HG02970 (cell line): Measurements from ENCODE around the gene TTC17.
"Not testable (repeated sequence)": the region's sequence is repeated elsewhere in the genome, so short reads cannot be mapped to it uniquely, and the experiment has no call there.

Experiments used
- ATAC-seq: cut with Tn5 transposase; IDR thresholded peaks from one replicate; pipeline ENCODE4 v1.9.1; 2021; ENCODE audit warnings: mild to moderate bottlenecking, moderate library complexity, moderate number of reproducible peaks; ENCODE audit not compliant: unreplicated experiment, low FRiP score

Gene TTC17, protein sequence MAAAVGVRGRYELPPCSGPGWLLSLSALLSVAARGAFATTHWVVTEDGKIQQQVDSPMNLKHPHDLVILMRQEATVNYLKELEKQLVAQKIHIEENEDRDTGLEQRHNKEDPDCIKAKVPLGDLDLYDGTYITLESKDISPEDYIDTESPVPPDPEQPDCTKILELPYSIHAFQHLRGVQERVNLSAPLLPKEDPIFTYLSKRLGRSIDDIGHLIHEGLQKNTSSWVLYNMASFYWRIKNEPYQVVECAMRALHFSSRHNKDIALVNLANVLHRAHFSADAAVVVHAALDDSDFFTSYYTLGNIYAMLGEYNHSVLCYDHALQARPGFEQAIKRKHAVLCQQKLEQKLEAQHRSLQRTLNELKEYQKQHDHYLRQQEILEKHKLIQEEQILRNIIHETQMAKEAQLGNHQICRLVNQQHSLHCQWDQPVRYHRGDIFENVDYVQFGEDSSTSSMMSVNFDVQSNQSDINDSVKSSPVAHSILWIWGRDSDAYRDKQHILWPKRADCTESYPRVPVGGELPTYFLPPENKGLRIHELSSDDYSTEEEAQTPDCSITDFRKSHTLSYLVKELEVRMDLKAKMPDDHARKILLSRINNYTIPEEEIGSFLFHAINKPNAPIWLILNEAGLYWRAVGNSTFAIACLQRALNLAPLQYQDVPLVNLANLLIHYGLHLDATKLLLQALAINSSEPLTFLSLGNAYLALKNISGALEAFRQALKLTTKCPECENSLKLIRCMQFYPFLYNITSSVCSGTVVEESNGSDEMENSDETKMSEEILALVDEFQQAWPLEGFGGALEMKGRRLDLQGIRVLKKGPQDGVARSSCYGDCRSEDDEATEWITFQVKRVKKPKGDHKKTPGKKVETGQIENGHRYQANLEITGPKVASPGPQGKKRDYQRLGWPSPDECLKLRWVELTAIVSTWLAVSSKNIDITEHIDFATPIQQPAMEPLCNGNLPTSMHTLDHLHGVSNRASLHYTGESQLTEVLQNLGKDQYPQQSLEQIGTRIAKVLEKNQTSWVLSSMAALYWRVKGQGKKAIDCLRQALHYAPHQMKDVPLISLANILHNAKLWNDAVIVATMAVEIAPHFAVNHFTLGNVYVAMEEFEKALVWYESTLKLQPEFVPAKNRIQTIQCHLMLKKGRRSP

DNA sequence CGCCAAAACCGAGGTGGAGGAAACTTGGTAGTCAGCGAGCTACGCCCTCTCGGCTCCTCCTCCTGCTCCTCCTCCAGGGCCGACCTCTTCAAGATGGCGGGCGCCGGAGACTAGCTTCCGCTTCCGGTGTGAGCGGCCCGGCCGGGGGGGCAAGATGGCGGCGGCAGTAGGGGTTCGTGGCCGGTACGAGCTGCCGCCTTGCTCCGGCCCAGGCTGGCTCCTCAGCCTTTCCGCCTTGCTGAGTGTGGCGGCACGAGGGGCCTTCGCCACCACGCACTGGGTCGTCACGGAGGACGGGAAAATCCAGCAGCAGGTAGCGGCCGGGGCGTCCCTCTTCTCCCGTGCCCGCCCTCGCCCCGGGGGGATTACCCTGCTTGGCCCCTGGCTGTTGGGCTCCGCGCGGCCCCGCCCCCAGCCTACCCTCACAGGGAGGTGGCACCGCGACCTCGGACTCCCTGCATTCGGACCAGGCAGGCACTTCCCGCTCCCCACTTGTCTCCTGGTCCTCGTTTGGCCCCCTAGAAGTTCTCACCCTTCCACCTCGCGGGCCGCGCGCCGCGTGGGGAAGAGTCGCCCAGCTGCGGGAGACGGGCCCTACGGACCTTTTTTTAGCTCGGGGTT, at the start of gene TTC17:
Gene TTC17, plus strand, starts transcription at position 120 of the 621 bp plus-strand sequence. Its CDS starts 35 bp downstream, at position 155.
- ATAC-seq: peak; percentile 95

- ATAC-seq: peak; percentile 99
Measured at GRCh38 chr11:43311791-43312607, 46.7 kb upstream of the TTC17 start, which contains the start of gene API5. Gene API5, plus strand, starts transcription at chr11:43311996. Its CDS starts 132 bp downstream, at chr11:43312128.

DNA sequence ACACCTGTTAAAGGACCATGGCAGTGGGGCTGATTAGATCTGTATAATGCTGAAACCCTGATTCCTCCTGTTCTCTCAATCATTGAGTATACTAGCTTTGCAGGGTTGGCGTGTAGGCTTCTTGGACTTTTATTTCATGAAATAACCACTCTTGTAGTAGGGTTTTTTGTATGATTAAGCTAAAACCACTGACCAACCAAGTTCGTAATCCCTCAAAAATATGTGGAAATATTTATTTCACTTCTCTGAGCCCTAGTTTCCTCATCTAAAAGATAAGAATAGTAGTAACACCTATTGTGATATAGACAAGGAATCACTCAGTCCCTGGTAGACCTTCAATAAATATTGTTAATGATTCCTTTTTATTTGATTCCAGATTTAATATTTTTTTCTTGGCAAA, 42.8 kb upstream of the TTC17 start:
- ATAC-seq: no peak

GRCh38 chr11:43316451-43316850, 42.3 kb upstream of the TTC17 start:
- no peak for ATAC-seq

DNA sequence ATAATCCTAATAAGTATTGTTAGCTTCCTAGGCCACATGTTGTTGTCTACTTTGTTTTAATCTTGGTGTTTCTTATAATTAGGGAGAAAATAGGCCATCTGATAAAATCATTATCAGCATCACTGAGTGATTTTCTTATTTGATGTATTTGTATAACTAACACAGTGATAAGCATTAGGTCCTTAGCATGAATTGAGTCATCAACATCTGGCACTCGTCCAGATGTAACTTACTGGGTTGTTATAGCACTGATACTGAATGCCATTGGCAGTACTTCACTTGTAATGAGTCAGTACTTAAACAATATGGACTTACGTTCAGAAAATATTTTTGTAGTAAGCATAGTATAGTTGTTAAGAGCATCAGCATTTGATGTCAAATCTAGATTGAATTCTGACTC, 30.7 kb upstream of the TTC17 start:
- ATAC-seq: no peak

DNA sequence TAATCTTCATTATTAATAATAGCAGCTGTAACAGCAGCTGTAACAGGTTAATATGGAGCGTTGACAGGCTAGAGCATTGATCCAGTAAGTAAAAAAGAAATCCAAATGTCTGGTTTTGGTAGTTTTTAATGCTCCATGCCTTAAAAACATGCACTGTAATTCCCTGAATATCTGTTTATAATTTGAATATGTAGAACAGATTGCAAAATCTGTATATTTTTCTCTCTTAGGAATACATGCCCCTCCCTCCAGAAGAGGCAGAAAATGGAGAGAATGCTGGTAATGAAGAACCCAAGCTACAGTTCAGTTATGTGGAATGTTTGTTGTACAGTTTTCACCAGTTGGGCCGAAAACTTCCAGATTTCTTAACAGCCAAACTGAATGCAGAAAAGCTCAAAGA, 30.2 kb upstream of the TTC17 start:
- ATAC-seq: no peak

DNA sequence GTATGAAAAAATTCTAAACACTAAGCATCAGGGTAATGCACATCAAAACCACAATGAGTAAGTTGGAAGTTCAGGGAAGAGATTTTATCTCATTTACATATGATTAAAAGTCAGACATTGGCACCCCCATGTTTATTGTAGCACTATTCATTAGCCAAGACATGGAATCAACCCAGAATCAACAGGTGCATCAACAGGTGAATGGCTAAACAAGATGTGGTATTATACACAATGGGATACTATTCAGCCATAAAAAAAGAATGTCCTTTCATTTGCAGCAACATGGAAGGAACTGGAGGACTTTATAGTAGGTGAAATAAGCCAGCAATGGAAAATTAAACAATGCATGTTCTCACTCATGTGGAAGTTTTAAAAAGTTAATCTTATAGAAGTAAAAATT, 17.6 kb upstream of the TTC17 start:
- ATAC-seq: no peak

DNA sequence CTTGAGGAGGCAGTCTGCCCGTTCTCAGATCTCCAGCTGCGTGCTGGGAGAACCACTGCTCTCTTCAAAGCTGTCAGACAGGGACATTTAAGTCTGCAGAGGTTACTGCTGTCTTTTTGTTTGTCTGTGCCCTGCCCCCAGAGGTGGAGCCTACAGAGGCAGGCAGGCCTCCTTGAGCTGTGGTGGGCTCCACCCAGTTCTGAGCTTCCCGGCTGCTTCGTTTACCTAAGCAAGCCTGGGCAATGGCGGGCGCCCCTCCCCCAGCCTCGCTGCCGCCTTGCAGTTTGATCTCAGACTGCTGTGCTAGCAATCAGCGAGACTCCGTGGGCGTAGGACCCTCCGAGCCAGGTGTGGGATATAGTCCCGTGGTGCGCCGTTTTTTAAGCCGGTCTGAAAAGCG, 7.3 kb upstream of the TTC17 start:
- not testable (repeated sequence) for ATAC-seq

DNA sequence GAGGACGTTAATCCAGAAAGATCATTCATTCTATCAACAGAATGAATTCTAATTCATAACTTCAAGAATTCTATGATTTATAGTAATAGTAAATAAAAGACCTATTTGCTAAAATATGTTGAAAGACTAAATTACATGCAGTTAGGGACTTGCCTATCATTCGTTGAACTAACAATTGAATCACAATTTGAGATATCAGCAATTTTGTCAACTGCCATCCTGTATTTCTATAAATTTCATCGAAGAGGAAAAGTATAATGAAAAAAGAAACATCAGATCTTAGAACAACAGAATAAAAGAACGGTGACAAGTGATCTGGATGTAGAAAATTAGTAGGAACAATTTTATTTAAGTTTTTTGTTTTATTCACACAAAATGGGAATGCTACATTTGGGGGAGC, 4.4 kb upstream of the TTC17 start:
- ATAC-seq: no peak

GRCh38 chr11:43356336-43356735, 2.4 kb upstream of the TTC17 start:
- ATAC-seq: no peak

GRCh38 chr11:43358279-43358800, 380 bp upstream of the TTC17 start:
- peak; percentile 1 for ATAC-seq

DNA sequence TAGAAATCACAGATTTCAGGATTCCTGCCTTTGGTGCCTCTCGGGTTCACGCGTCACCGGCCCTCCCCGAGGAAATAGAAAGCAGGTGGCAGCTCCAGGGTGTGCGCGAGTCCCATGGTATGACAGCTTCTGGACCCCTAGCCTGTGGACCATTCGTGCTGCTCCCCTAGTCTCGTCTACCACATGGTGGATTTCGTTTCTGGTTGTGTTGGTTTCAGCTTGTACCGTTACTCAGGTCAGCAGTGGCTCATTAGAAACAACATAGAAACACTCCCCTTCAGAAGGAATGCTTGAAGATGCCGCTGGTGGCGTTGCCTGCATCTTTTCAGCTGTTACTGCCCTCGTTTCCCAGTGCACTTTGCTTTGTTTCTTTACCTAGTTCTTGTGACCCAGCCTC, 700 bp downstream of the TTC17 start:
- peak; percentile 47 for ATAC-seq

- no peak for ATAC-seq
Measured at GRCh38 chr11:43360361-43361032, 1.8 kb downstream of the TTC17 start.

GRCh38 chr11:43366677-43367076, 8.0 kb downstream of the TTC17 start:
- ATAC-seq: no peak

GRCh38 chr11:43367382-43368178, 8.9 kb downstream of the TTC17 start:
- no peak for ATAC-seq

- no peak for ATAC-seq
Measured at GRCh38 chr11:43376065-43376464, 17.3 kb downstream of the TTC17 start.

DNA sequence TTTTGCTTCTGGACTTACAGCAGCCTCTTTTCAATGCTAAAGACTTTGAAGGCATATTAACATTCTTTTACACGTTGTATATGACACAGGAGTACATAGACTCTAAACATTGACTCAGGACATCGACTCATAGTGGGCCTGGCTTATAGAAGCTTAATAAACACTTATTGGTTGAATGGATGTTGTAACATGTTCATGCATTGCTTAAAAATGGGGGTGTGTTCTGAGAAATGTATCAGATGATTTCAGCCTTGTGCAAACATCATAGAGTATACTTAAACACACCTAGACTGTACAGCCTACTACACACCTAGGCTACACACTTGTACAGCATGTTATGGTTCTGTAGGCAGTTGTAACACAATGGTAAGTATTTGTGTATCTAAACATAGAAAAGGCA, 17.9 kb downstream of the TTC17 start:
- no peak for ATAC-seq

GRCh38 chr11:43377389-43377788, 18.7 kb downstream of the TTC17 start:
- no peak for ATAC-seq
